ENCODE measurements around the gene KMT2D. TPM values are rescaled to one million over a fixed set of nuclear protein-coding genes. Genes with fewer than 3 reads are reported as not detected.

KMT2D gene
- polyA plus RNA-seq, 1 of the 3 experiments (the other 2 are of a cell fraction), result 30.5 TPM

DNA sequence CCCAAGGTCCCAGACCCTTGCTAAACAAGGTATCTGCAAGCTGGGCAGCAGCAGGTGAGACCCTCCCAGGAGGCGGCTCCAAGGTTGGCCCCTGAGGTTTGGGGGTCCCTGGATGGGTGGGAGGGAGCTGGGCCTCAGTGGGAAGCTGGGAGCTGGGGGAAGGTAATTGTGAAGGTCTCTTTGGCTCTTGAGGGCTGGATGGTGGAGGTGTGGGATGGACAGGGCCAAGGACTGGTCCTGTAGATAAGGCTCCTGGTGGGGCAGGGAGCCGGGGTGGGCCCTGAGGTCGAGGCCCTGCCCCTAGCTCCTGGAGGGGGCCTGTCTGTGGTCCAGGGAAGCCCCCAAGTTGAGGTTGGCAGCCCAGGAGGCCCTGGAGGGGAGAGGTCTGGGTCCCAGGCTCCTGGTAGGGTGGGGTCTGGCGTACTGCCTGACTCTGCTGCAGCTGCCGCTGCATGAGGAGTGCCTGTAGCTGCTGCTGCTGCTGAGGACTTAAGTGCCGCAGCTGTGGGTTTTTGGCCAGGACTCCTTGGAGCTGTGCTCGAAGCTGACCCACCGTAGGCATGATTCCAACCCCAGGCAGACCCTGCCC lies 28.9 kb downstream of the KMT2D start (continued):
- TF ChIP-seq TEAD4 (IDR thresholded peaks at IDR 0.05; ENCODE audit: borderline replicate concordance, insufficient read depth), result no peak
- TF ChIP-seq TCF12 (IDR thresholded peaks at IDR 0.05), result no peak
- no peak for TF ChIP-seq YY1 (IDR thresholded peaks at IDR 0.05; ENCODE audit: low read depth)
- TF ChIP-seq ELF1 (IDR thresholded peaks at IDR 0.05), result no peak

DNA sequence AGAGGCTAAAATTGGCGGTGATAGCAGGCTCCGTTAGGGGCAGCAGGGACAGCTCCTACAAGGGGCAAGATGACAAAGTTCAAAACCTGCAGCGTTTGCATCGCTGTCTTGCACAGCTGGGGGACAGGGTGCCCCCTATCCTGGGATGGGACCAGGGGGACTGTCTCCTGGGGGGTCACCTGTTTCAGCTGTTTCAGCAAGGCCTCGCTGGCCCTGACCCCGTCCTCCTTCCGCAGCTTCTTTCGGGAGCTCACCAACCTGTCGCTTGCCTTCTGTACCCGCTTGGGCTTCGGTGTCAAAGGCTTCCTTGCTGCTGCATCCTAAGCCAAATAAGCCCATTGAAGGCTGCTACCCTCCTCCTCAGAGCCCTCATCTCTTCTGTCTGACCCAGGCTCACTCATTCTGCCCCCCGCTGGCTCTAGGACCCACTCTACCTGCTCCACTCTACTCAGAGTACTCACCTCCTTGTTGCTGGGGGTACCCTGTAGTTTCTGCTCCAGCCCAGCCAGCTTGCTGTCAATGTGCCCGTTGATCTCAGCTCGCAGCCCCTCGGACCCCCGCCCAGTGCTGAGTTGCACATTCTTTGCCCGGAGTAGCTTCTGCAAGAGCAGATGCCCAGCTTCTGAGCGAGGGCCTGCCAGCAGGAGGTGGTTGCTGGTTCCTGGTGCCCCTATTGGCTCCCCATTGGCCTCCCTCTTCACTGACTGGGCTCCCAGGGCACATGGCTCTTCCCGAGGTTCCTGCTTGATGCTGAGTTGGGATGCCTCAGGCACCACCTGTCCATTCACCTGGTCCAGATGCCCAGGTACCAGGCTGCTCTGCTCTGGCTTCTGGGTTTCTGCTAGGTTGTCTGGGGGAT lies 29.7 kb downstream of the KMT2D start:
- no peak overlapping the region for H3K27ac ChIP-seq (ENCODE audit: low read depth in 2 of 2, low read length in 1 of 2)
- no peaks in the 10 kb centered on the region for H3K79me2 ChIP-seq (ENCODE audit: insufficient read depth)
- no peak overlapping the region for H3K9ac ChIP-seq
- H3F3A ChIP-seq (replicated peaks; ENCODE audit: insufficient read depth), result peaks cover under 1% of the 10 kb centered on the region
- WGBS (ENCODE audit: low lambda C conversion rate), result 97% methylated on average over 16 of the region's 19 CpGs
- no peak overlapping the region for H3K4me2 ChIP-seq
- H3K4me3 ChIP-seq (ENCODE audit: low read depth in 2 of 2, low read length in 1 of 2), result no peak overlapping the region
- no peaks in the 10 kb centered on the region for H3K9me3 ChIP-seq
- no peaks in the 10 kb centered on the region for H3K9me2 ChIP-seq
- DNase-seq, result peak; percentile 23
- H3K4me1 ChIP-seq (ENCODE audit: control insufficient read depth in 1 of 2, insufficient read depth in 2 of 2, low read depth in 1 of 2, low read length in 1 of 2), result no peaks in the 10 kb centered on the region
- CTCF ChIA-PET, result interaction anchor here (0.7 to 5.4 kb wide), 10 partner anchors 8 to 68 kb away, joined by 3 to 29 read pairs (median 4); partner anchors contain the start of gene PRKAG1
- TF ChIP-seq USF2 (IDR thresholded peaks at IDR 0.05; ENCODE audit: borderline replicate concordance, low read depth, low read length) (no peak), ZBTB33 (IDR thresholded peaks at IDR 0.05; ENCODE audit: borderline replicate concordance, low read depth) (no peak), FOXM1 (IDR thresholded peaks at IDR 0.05; ENCODE audit: low read depth) (no peak), CHD2 (IDR thresholded peaks at IDR 0.05; ENCODE audit: low read length, partially characterized antibody) (no peak), NFIC (IDR thresholded peaks at IDR 0.05; ENCODE audit: borderline replicate concordance) (no peak), RAD21 (IDR thresholded peaks at IDR 0.05; ENCODE audit: low read length) (no peak), FOSL2 (IDR thresholded peaks at IDR 0.05; ENCODE audit: borderline replicate concordance, low read depth) (no peak), FOXJ3 (CRISPR knock-in tag; IDR thresholded peaks at IDR 0.05) (no peak), MXI1 (IDR thresholded peaks at IDR 0.05; ENCODE audit: low read depth, low read length) (no peak), MEF2A (IDR thresholded peaks at IDR 0.05; ENCODE audit: borderline replicate concordance, low read depth) (no peak), EZH2phosphoT487 (IDR thresholded peaks at IDR 0.05; ENCODE audit: borderline replicate concordance, low read depth) (no peak), RXRA (IDR thresholded peaks at IDR 0.05; ENCODE audit: borderline replicate concordance, low read depth) (no peak), RFX5 (IDR thresholded peaks at IDR 0.05; ENCODE audit: low read length) (no peak), JUND (IDR thresholded peaks at IDR 0.05) (no peak), YY1 (IDR thresholded peaks at IDR 0.05; ENCODE audit: low read depth) (no peak)
- TF ChIP-seq, protein P1, sequence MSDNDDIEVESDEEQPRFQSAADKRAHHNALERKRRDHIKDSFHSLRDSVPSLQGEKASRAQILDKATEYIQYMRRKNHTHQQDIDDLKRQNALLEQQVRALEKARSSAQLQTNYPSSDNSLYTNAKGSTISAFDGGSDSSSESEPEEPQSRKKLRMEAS (IDR thresholded peaks at IDR 0.05; ENCODE audit: low read depth), result no peak
- TF ChIP-seq, protein P2, sequence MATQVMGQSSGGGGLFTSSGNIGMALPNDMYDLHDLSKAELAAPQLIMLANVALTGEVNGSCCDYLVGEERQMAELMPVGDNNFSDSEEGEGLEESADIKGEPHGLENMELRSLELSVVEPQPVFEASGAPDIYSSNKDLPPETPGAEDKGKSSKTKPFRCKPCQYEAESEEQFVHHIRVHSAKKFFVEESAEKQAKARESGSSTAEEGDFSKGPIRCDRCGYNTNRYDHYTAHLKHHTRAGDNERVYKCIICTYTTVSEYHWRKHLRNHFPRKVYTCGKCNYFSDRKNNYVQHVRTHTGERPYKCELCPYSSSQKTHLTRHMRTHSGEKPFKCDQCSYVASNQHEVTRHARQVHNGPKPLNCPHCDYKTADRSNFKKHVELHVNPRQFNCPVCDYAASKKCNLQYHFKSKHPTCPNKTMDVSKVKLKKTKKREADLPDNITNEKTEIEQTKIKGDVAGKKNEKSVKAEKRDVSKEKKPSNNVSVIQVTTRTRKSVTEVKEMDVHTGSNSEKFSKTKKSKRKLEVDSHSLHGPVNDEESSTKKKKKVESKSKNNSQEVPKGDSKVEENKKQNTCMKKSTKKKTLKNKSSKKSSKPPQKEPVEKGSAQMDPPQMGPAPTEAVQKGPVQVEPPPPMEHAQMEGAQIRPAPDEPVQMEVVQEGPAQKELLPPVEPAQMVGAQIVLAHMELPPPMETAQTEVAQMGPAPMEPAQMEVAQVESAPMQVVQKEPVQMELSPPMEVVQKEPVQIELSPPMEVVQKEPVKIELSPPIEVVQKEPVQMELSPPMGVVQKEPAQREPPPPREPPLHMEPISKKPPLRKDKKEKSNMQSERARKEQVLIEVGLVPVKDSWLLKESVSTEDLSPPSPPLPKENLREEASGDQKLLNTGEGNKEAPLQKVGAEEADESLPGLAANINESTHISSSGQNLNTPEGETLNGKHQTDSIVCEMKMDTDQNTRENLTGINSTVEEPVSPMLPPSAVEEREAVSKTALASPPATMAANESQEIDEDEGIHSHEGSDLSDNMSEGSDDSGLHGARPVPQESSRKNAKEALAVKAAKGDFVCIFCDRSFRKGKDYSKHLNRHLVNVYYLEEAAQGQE (IDR thresholded peaks at IDR 0.05; ENCODE audit: low read depth, low read length), result no peak
- H3K36me3 ChIP-seq (replicated peaks in 1 of 2; ENCODE audit: control insufficient read depth in 1 of 2, insufficient read depth in 2 of 2, low read length in 1 of 2), result peaks cover 45 to 87% of the 10 kb centered on the region in 2 experiments
- POLR2A ChIA-PET, result interaction anchor here (0.6 to 1.6 kb wide), 4 partner anchors 10 to 72 kb away, joined by 3 to 5 read pairs (median 3); partner anchors contain the start of gene PRKAG1
- H4K20me1 ChIP-seq (ENCODE audit: insufficient read depth), result no peaks in the 10 kb centered on the region
- no peak overlapping the region for H2AFZ ChIP-seq (ENCODE audit: low read depth)
- no peaks in the 10 kb centered on the region for H3K27me3 ChIP-seq (ENCODE audit: insufficient read depth)

All from SK-N-SH (cell line).